ENCODE results near the gene EDIL3. TPM values are rescaled to one million over a fixed set of nuclear protein-coding genes. Genes with fewer than 3 reads are reported as not detected.

EDIL3 gene
- total and polyA plus RNA-seq, 2 of the 13 experiments (the other 11 are each of a cell fraction or from before 2014, with no cell fraction given): 0.01 TPM; not detected in 1

GRCh38 chr5:84397385-84397784 lies 12.7 kb upstream of the EDIL3 start:
- intact Hi-C loops (cut with micrococcal nuclease; ENCODE audit: unreplicated experiment): no loop called here
- H3K9ac ChIP-seq (ENCODE audit: insufficient read depth, low read depth, low read length): no peak overlapping the region
- ChIA-PET POLR2A (no interaction called here), CTCF (ENCODE audit: low intra/inter-chr PET ratio, low total read pairs) (no interaction called here)
- no peak for DNase-seq (ENCODE audit: low spot score)
- no peaks in the 10 kb centered on the region for H4K20me1 ChIP-seq (ENCODE audit: insufficient read depth, low read length)
- in situ Hi-C loops (cut with HindIII; ENCODE audit: extremely low pct_ligation_motif_present, low pct_unique_long_range_greater_than_20kb): no loop called here
- FAIRE-seq: no peak
- no peak overlapping the region for H3K27ac ChIP-seq (ENCODE audit: extremely low read length, insufficient read depth, low read length)
- no peaks in the 10 kb centered on the region for H3K4me1 ChIP-seq (ENCODE audit: insufficient read depth, low read length)
- no peak for ATAC-seq
- no peaks in the 10 kb centered on the region for H3K27me3 ChIP-seq (ENCODE audit: control insufficient read depth in 1 of 2, insufficient read depth in 2 of 2, low read length in 2 of 2)
- H3K4me2 ChIP-seq (ENCODE audit: low read depth, low read length): no peak overlapping the region
- no peaks in the 10 kb centered on the region for H3K9me3 ChIP-seq (ENCODE audit: low read length)
- H3K36me3 ChIP-seq (replicated peaks in 1 of 2; ENCODE audit: control insufficient read depth in 1 of 2, insufficient read depth in 2 of 2, low read length in 2 of 2): no peaks in the 10 kb centered on the region
- WGBS (ENCODE audit: low lambda C conversion rate): 5% methylated on average over 1 of the region's 1 CpG
- H3K4me3 ChIP-seq (replicated peaks in 1 of 3; ENCODE audit: insufficient read depth in 1 of 3, low read depth in 2 of 3, low read length in 3 of 3): no peak overlapping the region
- H3K79me2 ChIP-seq (ENCODE audit: insufficient read depth, low read length): no peaks in the 10 kb centered on the region
- BruUV-seq (replicated peaks): no TSS peak
- no peak for TF ChIP-seq FOXP1 (IDR thresholded peaks at IDR 0.05)
- TF ChIP-seq FOXP1 (CRISPR knock-in tag; IDR thresholded peaks at IDR 0.05): no peak
- no peak for TF ChIP-seq ZNF879 (CRISPR knock-in tag; IDR thresholded peaks at IDR 0.05)
- TF ChIP-seq STAT5B (CRISPR knock-in tag; IDR thresholded peaks at IDR 0.05): no peak
- TF ChIP-seq CSRNP2 (CRISPR knock-in tag; conservative IDR thresholded peaks at IDR 0.05; ENCODE audit: low read depth): no peak
- no peak for TF ChIP-seq ZNF276 (CRISPR knock-in tag; IDR thresholded peaks at IDR 0.05; ENCODE audit: low read depth)
- H2AFZ ChIP-seq (ENCODE audit: low read length): no peak overlapping the region

GRCh38 chr5:84393969-84394368 lies 9.3 kb upstream of the EDIL3 start:
- Histone ChIP-seq H3K27ac (ENCODE audit: extremely low read length, insufficient read depth, low read length) (no peak overlapping the region), H4K20me1 (ENCODE audit: insufficient read depth, low read length) (no peaks in the 10 kb centered on the region), H3K4me3 (replicated peaks in 1 of 3; ENCODE audit: insufficient read depth in 1 of 3, low read depth in 2 of 3, low read length in 3 of 3) (no peak overlapping the region), H3K27me3 (ENCODE audit: control insufficient read depth in 1 of 2, insufficient read depth in 2 of 2, low read length in 2 of 2) (no peaks in the 10 kb centered on the region), H2AFZ (ENCODE audit: low read length) (no peak overlapping the region), H3K9me3 (ENCODE audit: low read length) (no peaks in the 10 kb centered on the region), H3K79me2 (ENCODE audit: insufficient read depth, low read length) (no peaks in the 10 kb centered on the region), H3K9ac (ENCODE audit: insufficient read depth, low read depth, low read length) (no peak overlapping the region), H3K36me3 (replicated peaks in 1 of 2; ENCODE audit: control insufficient read depth in 1 of 2, insufficient read depth in 2 of 2, low read length in 2 of 2) (no peaks in the 10 kb centered on the region), H3K4me1 (ENCODE audit: insufficient read depth, low read length) (no peaks in the 10 kb centered on the region), H3K4me2 (ENCODE audit: low read depth, low read length) (no peak overlapping the region)
- FAIRE-seq: no peak
- no TSS peak for BruUV-seq (replicated peaks)
- POLR2A ChIA-PET: no interaction called here
- intact Hi-C loops (cut with micrococcal nuclease; ENCODE audit: unreplicated experiment): no loop called here
- DNase-seq (ENCODE audit: low spot score): no peak
- CTCF ChIA-PET (ENCODE audit: low intra/inter-chr PET ratio, low total read pairs): no interaction called here
- in situ Hi-C loops (cut with HindIII; ENCODE audit: extremely low pct_ligation_motif_present, low pct_unique_long_range_greater_than_20kb): no loop called here
- TF ChIP-seq TOPORS (CRISPR knock-in tag; IDR thresholded peaks at IDR 0.05): no peak
- no peak for TF ChIP-seq ZNF292 (CRISPR knock-in tag; IDR thresholded peaks at IDR 0.05; ENCODE audit: borderline replicate concordance, low read depth)
- 0% methylated on average over 6 of the region's 6 CpGs for WGBS (ENCODE audit: low lambda C conversion rate)
- no peak for ATAC-seq

All from HepG2 (cell line).